ENCODE results near the gene RGN.

DNA sequence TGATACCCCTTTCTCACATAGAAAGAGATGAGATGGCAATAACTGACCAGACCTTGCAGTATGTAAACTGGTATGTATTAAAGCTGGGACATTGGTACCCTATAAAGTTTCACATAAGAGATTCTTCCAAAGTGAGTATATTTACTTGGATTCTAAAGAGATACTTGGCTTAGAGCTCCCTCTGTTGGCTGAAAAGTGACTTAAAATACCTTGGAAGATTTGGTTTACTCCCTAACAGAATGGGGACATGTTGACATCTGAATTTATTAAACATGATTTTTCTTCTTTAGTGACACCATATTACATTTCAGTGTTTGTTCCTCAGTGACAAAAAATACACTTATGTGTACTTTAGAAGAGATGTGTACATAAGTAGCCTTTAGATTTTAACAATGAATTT is 47.9 kb upstream of the RGN start:
- TF ChIP-seq, protein P1, sequence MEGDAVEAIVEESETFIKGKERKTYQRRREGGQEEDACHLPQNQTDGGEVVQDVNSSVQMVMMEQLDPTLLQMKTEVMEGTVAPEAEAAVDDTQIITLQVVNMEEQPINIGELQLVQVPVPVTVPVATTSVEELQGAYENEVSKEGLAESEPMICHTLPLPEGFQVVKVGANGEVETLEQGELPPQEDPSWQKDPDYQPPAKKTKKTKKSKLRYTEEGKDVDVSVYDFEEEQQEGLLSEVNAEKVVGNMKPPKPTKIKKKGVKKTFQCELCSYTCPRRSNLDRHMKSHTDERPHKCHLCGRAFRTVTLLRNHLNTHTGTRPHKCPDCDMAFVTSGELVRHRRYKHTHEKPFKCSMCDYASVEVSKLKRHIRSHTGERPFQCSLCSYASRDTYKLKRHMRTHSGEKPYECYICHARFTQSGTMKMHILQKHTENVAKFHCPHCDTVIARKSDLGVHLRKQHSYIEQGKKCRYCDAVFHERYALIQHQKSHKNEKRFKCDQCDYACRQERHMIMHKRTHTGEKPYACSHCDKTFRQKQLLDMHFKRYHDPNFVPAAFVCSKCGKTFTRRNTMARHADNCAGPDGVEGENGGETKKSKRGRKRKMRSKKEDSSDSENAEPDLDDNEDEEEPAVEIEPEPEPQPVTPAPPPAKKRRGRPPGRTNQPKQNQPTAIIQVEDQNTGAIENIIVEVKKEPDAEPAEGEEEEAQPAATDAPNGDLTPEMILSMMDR (IDR thresholded peaks at IDR 0.05) = peak; percentile 52 to 71 (median 55)
- no peak for TF ChIP-seq POLR2A (IDR thresholded peaks at IDR 0.05)
